K562 (cell line): ENCODE measurements around the gene METAP1.

Experiments
- CTBP1 ChIP-seq: fragments of 450-650 bp; IDR thresholded peaks from 2 replicates; pipeline ENCODE4 v1.6.1; 2016; ENCODE audit warnings: borderline replicate concordance
- SIN3A ChIP-seq, 2 experiments: fragments of 150-350 bp in 1 of 2; IDR thresholded peaks; 2 replicates each; pipeline ENCODE4 v1.6.1; 2011 to 2016; ENCODE audit warnings: borderline replicate concordance in 2 of 2, low read depth in 2 of 2, low read length in 2 of 2, mild to moderate bottlenecking in 2 of 2, moderate library complexity in 2 of 2; ENCODE audit not compliant: control insufficient read depth in 1 of 2
- ZFP1 ChIP-seq: fragments of 450-650 bp; formaldehyde crosslinking; IDR thresholded peaks from 2 replicates; pipeline ENCODE4 v1.4.0; 2020; ENCODE audit warnings: mild to moderate bottlenecking, mixed read lengths

- TF ChIP-seq SIN3A (IDR thresholded peaks at IDR 0.05; ENCODE audit: borderline replicate concordance in 2 of 2, control insufficient read depth in 1 of 2, low read depth in 2 of 2, low read length in 2 of 2) = no peak
- no peak for TF ChIP-seq ZFP1 (CRISPR knock-in tag)
- TF ChIP-seq CTBP1 = no peak
These were observed 18.5 kb downstream of the METAP1 start for GRCh38 chr4:99013884-99014523.
